ENCODE measurements around the gene RBP3.

RBP3 gene

GRCh38 chr10:47350671-47351640 lies 2.8 kb downstream of the RBP3 start:
- TF ChIP-seq, protein P1, sequence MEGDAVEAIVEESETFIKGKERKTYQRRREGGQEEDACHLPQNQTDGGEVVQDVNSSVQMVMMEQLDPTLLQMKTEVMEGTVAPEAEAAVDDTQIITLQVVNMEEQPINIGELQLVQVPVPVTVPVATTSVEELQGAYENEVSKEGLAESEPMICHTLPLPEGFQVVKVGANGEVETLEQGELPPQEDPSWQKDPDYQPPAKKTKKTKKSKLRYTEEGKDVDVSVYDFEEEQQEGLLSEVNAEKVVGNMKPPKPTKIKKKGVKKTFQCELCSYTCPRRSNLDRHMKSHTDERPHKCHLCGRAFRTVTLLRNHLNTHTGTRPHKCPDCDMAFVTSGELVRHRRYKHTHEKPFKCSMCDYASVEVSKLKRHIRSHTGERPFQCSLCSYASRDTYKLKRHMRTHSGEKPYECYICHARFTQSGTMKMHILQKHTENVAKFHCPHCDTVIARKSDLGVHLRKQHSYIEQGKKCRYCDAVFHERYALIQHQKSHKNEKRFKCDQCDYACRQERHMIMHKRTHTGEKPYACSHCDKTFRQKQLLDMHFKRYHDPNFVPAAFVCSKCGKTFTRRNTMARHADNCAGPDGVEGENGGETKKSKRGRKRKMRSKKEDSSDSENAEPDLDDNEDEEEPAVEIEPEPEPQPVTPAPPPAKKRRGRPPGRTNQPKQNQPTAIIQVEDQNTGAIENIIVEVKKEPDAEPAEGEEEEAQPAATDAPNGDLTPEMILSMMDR (IDR thresholded peaks at IDR 0.05; ENCODE audit: poor library complexity, severe bottlenecking) = no peak
- Histone ChIP-seq H3K4me1 (ENCODE audit: insufficient read depth, poor library complexity, severe bottlenecking) (no peaks in the 10 kb centered on the region), H3K27me3 (ENCODE audit: insufficient read depth, poor library complexity, severe bottlenecking) (no peaks in the 10 kb centered on the region), H3K9me3 (ENCODE audit: severe bottlenecking) (no peaks in the 10 kb centered on the region), H3K27ac (ENCODE audit: poor library complexity, severe bottlenecking) (no peak overlapping the region), H3K4me3 (ENCODE audit: severe bottlenecking) (no peak overlapping the region), H3K36me3 (ENCODE audit: low read depth) (no peaks in the 10 kb centered on the region)
- DNase-seq (ENCODE audit: low spot score) (peak; percentile 47), ATAC-seq (ENCODE audit: low read depth) (no peak)

DNA sequence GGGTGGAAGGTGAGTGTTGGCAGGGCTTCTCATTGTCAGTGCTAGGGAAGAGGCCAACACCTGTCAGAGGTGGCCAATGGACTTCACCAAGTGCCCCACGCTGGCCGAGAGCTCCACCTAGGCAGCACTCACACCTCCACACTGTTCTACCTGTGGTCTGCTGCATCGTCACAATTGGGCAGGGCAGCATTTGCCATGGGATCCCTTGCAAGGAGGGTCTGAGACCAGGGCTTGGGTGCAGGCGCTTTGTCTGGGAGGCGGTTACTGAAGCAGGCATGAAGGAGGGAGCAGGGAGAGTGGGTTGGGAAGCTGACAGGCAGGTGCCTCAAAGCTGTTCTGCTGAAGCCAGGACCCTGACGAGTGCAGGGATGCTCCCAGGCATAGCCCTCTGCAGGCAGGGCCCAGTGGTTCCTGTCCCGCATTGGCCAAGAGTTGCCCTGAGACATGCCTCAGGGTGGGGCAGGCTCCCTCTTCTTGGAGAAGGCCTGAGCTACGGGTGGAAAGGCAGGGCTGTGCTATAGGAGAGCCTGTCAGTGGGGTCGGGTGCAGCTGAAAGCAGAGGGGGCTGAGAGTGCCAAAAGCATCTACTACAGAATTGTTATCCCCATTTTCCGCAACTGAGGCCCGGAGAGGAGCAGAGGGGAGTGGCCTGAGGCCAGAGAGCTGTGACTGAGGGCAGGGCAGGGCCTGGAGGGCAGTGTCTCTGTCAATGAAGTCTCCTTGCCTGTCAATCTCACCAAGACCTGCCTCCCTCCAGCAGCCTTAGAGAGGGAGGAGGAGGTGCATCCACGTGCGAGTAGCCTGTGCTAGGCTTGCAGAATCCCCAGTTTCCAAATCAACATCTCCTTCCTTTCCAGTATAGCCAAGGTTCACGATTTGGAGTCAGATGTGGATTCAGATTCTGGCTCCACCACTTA lies 4.0 kb downstream of the RBP3 start:
- H3K9me3 ChIP-seq (ENCODE audit: severe bottlenecking) = no peaks in the 10 kb centered on the region
- H3K27ac ChIP-seq (ENCODE audit: poor library complexity, severe bottlenecking) = no peak overlapping the region
- no peak overlapping the region for H3K4me3 ChIP-seq (ENCODE audit: severe bottlenecking)
- H3K4me1 ChIP-seq (ENCODE audit: insufficient read depth, poor library complexity, severe bottlenecking) = no peaks in the 10 kb centered on the region
- TF ChIP-seq, protein P1 (IDR thresholded peaks at IDR 0.05; ENCODE audit: poor library complexity, severe bottlenecking) = no peak
- DNase-seq (ENCODE audit: low spot score) (peak; percentile 41), ATAC-seq (ENCODE audit: low read depth) (no peak)
- H3K27me3 ChIP-seq (ENCODE audit: insufficient read depth, poor library complexity, severe bottlenecking) = no peaks in the 10 kb centered on the region
- H3K36me3 ChIP-seq (ENCODE audit: low read depth) = no peaks in the 10 kb centered on the region

GRCh38 chr10:47353351-47353750 lies 5.2 kb downstream of the RBP3 start:
- Histone ChIP-seq H3K4me1 (ENCODE audit: insufficient read depth, poor library complexity, severe bottlenecking) (no peaks in the 10 kb centered on the region), H3K36me3 (ENCODE audit: low read depth) (no peaks in the 10 kb centered on the region), H3K4me3 (ENCODE audit: severe bottlenecking) (no peak overlapping the region), H3K27me3 (ENCODE audit: insufficient read depth, poor library complexity, severe bottlenecking) (no peaks in the 10 kb centered on the region), H3K27ac (ENCODE audit: poor library complexity, severe bottlenecking) (no peak overlapping the region), H3K9me3 (ENCODE audit: severe bottlenecking) (no peaks in the 10 kb centered on the region)
- TF ChIP-seq, protein P1 (IDR thresholded peaks at IDR 0.05; ENCODE audit: poor library complexity, severe bottlenecking) = no peak
- DNase-seq (ENCODE audit: low spot score) (peak; percentile 28), ATAC-seq (ENCODE audit: low read depth) (no peak)

GRCh38 chr10:47354165-47354564 lies 6.0 kb downstream of the RBP3 start:
- no peaks in the 10 kb centered on the region for H3K9me3 ChIP-seq (ENCODE audit: severe bottlenecking)
- no peak overlapping the region for H3K27ac ChIP-seq (ENCODE audit: poor library complexity, severe bottlenecking)
- H3K4me1 ChIP-seq (ENCODE audit: insufficient read depth, poor library complexity, severe bottlenecking) = no peaks in the 10 kb centered on the region
- H3K27me3 ChIP-seq (ENCODE audit: insufficient read depth, poor library complexity, severe bottlenecking) = no peaks in the 10 kb centered on the region
- TF ChIP-seq, protein P1 (IDR thresholded peaks at IDR 0.05; ENCODE audit: poor library complexity, severe bottlenecking) = peak; percentile 45
- DNase-seq (ENCODE audit: low spot score) (peak; percentile 52), ATAC-seq (ENCODE audit: low read depth) (peak; percentile 66; the same call in 1 of the 3 replicates)
- H3K4me3 ChIP-seq (ENCODE audit: severe bottlenecking) = no peak overlapping the region
- H3K36me3 ChIP-seq (ENCODE audit: low read depth) = no peaks in the 10 kb centered on the region

Measured in RWPE2 (cell line).